ENCODE results near the gene GPC5. TPM values are rescaled to one million over a fixed set of nuclear protein-coding genes. Genes with fewer than 3 reads are reported as not detected.
"Not testable (repeated sequence)": the region's sequence is repeated elsewhere in the genome, so short reads cannot be mapped to it uniquely, and the experiment has no call there.

GPC5 gene
- not detected for polyA plus RNA-seq

DNA sequence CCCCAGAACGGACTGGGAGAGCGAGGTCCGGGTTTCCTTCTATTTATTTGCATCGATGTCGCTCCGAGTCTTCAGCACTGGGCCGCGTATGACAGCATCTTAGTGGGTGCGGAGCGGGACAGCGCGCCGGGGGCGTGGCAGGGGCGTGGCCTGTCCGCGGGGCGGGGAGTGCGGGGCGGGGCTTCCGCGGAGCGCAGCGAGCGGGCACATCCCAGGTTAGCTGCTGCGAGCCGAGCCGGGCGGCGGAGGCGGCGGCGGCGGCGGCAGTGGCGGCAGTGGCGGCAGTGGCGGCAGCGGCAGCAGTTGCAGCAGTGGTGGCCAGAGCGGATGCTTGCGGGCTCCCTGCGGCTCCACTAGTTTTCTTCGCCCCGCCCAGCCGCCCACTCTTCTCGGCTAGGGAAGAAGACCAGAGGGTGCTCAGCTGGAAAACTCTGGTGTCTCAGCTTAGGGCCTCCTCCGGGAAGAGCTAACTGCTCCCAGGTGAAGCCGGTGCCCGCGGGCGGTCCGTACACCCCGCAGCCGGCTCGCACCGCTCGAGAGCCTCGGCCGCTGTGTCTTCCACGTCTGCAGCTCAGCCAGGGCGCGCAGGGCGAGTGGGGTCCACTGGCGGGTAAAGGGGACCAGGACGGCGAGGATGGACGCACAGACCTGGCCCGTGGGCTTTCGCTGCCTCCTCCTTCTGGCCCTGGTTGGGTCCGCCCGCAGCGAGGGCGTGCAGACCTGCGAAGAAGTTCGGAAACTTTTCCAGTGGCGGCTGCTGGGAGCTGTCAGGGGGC lies at the start of gene GPC5:
Gene GPC5, plus strand, starts transcription at position 209 of the 776 bp plus-strand sequence.
- peaks cover 0 to 6% of the 10 kb centered on the region in 2 donors for H3K4me1 ChIP-seq (ENCODE audit: control insufficient read depth in 2 of 2, insufficient read depth in 2 of 2, low read length in 1 of 2)
- H3K27me3 ChIP-seq (ENCODE audit: control insufficient read depth in 1 of 2, insufficient read depth in 2 of 2, low read length in 2 of 2) = peaks cover 0 to 12% of the 10 kb centered on the region in 2 donors

DNA sequence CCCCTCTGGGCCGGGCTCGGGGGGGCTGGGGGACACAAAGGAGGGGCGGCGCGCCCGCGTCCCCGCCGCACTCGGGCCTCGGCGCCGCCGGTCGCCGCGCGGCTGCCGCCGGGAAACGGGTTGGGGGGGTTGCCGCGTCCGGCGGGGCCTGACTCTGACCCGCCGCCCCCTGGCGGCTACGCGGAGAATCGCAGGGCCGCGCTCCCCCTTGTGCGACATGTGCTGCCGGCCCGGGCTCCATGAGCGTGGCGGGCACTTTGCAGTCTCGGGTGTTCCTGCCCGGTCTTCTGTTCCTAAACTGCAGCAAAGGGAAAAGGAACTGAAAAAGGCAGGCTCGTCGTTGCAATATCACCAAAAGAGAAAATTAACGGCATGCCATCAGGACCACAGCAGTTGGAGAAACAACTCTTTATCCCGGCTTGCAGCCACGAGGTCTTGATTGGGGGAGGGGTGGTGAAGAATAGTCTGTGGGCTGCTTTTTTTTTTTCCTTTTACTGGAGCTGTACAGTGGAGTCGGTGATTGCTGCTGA lies 49.5 kb upstream of the GPC5 start:
- Histone ChIP-seq H3K27ac (ENCODE audit: low read depth in 2 of 2, low read length in 1 of 2) (peak overlapping the region; percentile 90 to 94), H3K4me3 (ENCODE audit: low read depth in 1 of 2, low read length in 2 of 2) (peak overlapping the region; percentile 78 to 87), H3K9me3 (ENCODE audit: control insufficient read depth in 2 of 2, insufficient read depth in 1 of 2, low read depth in 1 of 2, low read length in 1 of 2) (no peaks in the 10 kb centered on the region), H3K4me1 (ENCODE audit: control insufficient read depth in 2 of 2, insufficient read depth in 2 of 2, low read length in 1 of 2) (no peaks in the 10 kb centered on the region), H3K36me3 (ENCODE audit: control insufficient read depth in 2 of 2, insufficient read depth in 2 of 2, low read length in 1 of 2) (no peaks in the 10 kb centered on the region), H3K27me3 (ENCODE audit: control insufficient read depth in 1 of 2, insufficient read depth in 2 of 2, low read length in 2 of 2) (no peaks in the 10 kb centered on the region)
- 0% methylated on average over 34 to 46 of the region's 46 CpGs for WGBS, 2 donors

More for the DNA sequence above, at the start of gene GPC5:
- Histone ChIP-seq H3K4me3 (ENCODE audit: low read depth in 1 of 2, low read length in 2 of 2) (peak within 1 kb of the TSS; percentile 38 to 41), H3K27ac (ENCODE audit: low read depth in 2 of 2, low read length in 1 of 2) (no peak within 1 kb of the TSS), H3K36me3 (ENCODE audit: control insufficient read depth in 2 of 2, insufficient read depth in 2 of 2, low read length in 1 of 2) (no peaks in the 10 kb centered on the region), H3K9me3 (ENCODE audit: control insufficient read depth in 2 of 2, insufficient read depth in 1 of 2, low read depth in 1 of 2, low read length in 1 of 2) (no peaks in the 10 kb centered on the region)
- WGBS, 2 donors = 1% methylated on average over 54 to 76 of the region's 76 CpGs

DNA sequence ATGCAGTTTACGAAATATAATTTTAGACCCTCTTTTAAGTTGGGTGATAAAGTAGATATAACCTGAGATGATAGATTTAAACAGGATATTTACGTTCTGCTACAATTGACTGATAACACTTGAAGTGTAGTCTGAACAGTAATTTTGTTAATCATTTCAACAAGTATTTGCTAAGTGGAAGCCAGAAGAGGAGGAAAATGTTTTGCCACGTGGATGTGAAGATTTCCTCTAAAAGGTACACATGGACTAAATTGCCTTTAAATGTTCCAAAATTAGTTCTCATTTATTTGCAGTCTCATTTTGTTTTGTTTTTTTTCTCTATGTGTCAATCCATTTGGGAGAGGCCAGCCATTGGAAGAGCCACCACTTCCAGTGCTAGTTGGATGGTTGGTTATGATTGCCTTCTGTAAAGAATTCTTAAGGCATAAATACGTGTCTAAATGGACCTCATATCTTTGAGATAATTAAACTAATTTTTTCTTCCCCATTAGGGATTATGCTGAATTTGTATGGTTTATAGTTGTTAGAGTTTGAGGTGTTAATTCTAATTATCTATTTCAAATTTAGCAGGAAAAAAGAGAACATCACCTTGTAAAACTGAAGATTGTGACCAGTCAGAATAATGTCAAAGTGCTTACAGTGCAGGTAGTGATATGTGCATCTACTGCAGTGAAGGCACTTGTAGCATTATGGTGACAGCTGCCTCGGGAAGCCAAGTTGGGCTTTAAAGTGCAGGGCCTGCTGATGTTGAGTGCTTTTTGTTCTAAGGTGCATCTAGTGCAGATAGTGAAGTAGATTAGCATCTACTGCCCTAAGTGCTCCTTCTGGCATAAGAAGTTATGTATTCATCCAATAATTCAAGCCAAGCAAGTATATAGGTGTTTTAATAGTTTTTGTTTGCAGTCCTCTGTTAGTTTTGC lies 48.2 kb upstream of the GPC5 start:
- Histone ChIP-seq H3K9me3 (ENCODE audit: control insufficient read depth in 2 of 2, insufficient read depth in 1 of 2, low read depth in 1 of 2, low read length in 1 of 2) (no peaks in the 10 kb centered on the region), H3K4me3 (ENCODE audit: low read depth in 1 of 2, low read length in 2 of 2) (peak overlapping the region in 1 of 2 donors; percentile 87), H3K36me3 (ENCODE audit: control insufficient read depth in 2 of 2, insufficient read depth in 2 of 2, low read length in 1 of 2) (peaks cover 0 to 2% of the 10 kb centered on the region in 2 donors), H3K27ac (ENCODE audit: low read depth in 2 of 2, low read length in 1 of 2) (no peak overlapping the region), H3K4me1 (ENCODE audit: control insufficient read depth in 2 of 2, insufficient read depth in 2 of 2, low read length in 1 of 2) (no peaks in the 10 kb centered on the region), H3K27me3 (ENCODE audit: control insufficient read depth in 1 of 2, insufficient read depth in 2 of 2, low read length in 2 of 2) (no peaks in the 10 kb centered on the region)
- 39 to 45% methylated on average over 5 of the region's 5 CpGs for WGBS, 2 donors

DNA sequence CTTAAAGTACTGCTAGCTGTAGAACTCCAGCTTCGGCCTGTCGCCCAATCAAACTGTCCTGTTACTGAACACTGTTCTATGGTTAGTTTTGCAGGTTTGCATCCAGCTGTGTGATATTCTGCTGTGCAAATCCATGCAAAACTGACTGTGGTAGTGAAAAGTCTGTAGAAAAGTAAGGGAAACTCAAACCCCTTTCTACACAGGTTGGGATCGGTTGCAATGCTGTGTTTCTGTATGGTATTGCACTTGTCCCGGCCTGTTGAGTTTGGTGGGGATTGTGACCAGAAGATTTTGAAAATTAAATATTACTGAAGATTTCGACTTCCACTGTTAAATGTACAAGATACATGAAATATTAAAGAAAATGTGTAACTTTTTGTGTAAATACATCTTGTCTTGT lies 47.3 kb upstream of the GPC5 start:
- H3K27me3 ChIP-seq (ENCODE audit: control insufficient read depth in 1 of 2, insufficient read depth in 2 of 2, low read length in 2 of 2) = no peaks in the 10 kb centered on the region
- no peaks in the 10 kb centered on the region for H3K9me3 ChIP-seq (ENCODE audit: control insufficient read depth in 2 of 2, insufficient read depth in 1 of 2, low read depth in 1 of 2, low read length in 1 of 2)
- H3K36me3 ChIP-seq (ENCODE audit: control insufficient read depth in 2 of 2, insufficient read depth in 2 of 2, low read length in 1 of 2) = peaks cover 0 to 2% of the 10 kb centered on the region in 2 donors
- 80 to 84% methylated on average over 5 of the region's 5 CpGs for WGBS, 2 donors
- H3K27ac ChIP-seq (ENCODE audit: low read depth in 2 of 2, low read length in 1 of 2) = no peak overlapping the region
- no peak overlapping the region for H3K4me3 ChIP-seq (ENCODE audit: low read depth in 1 of 2, low read length in 2 of 2)
- H3K4me1 ChIP-seq (ENCODE audit: control insufficient read depth in 2 of 2, insufficient read depth in 2 of 2, low read length in 1 of 2) = no peaks in the 10 kb centered on the region

DNA sequence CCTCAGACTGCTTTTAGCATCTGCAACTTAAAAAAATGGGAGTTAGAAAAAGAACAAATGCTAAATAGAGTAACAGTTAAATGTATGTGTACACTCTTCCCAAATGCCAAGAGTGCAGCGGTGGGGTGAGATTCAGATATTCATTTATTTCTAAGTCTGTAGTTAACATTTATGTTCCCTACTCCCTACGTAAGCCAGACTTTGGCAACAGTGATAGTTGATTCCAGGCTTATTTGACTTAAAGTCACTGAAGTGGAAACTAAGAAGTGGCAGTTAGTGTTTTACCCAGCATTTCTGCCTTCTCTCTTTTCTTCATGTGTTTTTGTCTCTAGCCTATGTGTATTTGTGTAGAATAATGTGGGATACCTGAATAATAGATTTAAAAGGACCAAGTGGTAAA lies 46.4 kb upstream of the GPC5 start:
- WGBS, 2 donors = 76 to 79% methylated on average over 2 of the region's 2 CpGs
- Histone ChIP-seq H3K27me3 (ENCODE audit: control insufficient read depth in 1 of 2, insufficient read depth in 2 of 2, low read length in 2 of 2) (no peaks in the 10 kb centered on the region), H3K4me3 (ENCODE audit: low read depth in 1 of 2, low read length in 2 of 2) (no peak overlapping the region), H3K9me3 (ENCODE audit: control insufficient read depth in 2 of 2, insufficient read depth in 1 of 2, low read depth in 1 of 2, low read length in 1 of 2) (no peaks in the 10 kb centered on the region), H3K27ac (ENCODE audit: low read depth in 2 of 2, low read length in 1 of 2) (no peak overlapping the region), H3K36me3 (ENCODE audit: control insufficient read depth in 2 of 2, insufficient read depth in 2 of 2, low read length in 1 of 2) (peaks cover 0 to 8% of the 10 kb centered on the region in 2 donors), H3K4me1 (ENCODE audit: control insufficient read depth in 2 of 2, insufficient read depth in 2 of 2, low read length in 1 of 2) (no peaks in the 10 kb centered on the region)

DNA sequence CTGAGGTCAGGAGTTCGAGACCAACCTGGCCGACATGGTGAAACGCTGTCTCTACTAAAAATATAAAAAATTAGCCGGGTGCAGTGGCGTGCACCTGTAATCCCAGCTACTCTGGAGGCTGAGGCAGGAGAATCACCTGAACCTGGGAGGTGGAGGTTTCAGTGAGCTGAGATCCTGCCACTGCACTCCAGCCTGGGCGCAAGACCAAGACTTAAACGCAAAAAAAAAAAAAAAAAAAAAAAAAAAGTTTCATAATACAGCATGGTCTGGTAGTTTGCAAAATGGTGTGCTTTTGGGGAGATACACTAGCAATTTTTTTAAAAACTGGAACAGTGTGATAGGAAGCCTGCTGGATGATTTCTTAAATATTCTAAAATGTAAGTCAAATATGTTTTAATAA lies 45.5 kb upstream of the GPC5 start:
- WGBS, 2 donors = 83 to 89% methylated on average over 7 of the region's 7 CpGs
- not testable (repeated sequence) for H3K4me3 ChIP-seq (ENCODE audit: low read depth in 1 of 2, low read length in 2 of 2); H3K27me3 ChIP-seq (ENCODE audit: control insufficient read depth in 1 of 2, insufficient read depth in 2 of 2, low read length in 2 of 2); H3K4me1 ChIP-seq (ENCODE audit: control insufficient read depth in 2 of 2, insufficient read depth in 2 of 2, low read length in 1 of 2); H3K9me3 ChIP-seq (ENCODE audit: control insufficient read depth in 2 of 2, insufficient read depth in 1 of 2, low read depth in 1 of 2, low read length in 1 of 2); H3K27ac ChIP-seq (ENCODE audit: low read depth in 2 of 2, low read length in 1 of 2); H3K36me3 ChIP-seq (ENCODE audit: control insufficient read depth in 2 of 2, insufficient read depth in 2 of 2, low read length in 1 of 2)

DNA sequence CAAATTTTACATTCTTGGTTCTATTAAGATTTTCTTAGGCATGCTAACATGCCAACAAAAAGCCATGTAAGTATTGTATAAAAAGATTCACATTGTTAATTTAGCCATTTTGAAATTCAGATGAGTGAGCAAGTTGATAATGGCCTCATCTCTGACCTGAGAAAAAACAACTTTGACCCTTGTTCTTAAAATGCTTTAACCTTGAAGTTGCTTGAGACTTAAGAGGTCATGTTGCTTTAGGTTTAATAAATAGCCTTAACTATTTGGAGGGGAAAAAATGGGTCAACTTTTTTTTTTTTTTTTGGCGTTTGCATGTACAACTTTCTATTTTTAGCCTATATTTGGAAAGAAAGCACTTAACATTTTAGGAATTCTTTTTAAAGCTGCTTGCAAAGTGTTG lies 44.9 kb upstream of the GPC5 start:
- 32 to 39% methylated on average over 1 of the region's 1 CpG for WGBS, 2 donors
- peaks cover 0 to 8% of the 10 kb centered on the region in 2 donors for H3K36me3 ChIP-seq (ENCODE audit: control insufficient read depth in 2 of 2, insufficient read depth in 2 of 2, low read length in 1 of 2)

DNA sequence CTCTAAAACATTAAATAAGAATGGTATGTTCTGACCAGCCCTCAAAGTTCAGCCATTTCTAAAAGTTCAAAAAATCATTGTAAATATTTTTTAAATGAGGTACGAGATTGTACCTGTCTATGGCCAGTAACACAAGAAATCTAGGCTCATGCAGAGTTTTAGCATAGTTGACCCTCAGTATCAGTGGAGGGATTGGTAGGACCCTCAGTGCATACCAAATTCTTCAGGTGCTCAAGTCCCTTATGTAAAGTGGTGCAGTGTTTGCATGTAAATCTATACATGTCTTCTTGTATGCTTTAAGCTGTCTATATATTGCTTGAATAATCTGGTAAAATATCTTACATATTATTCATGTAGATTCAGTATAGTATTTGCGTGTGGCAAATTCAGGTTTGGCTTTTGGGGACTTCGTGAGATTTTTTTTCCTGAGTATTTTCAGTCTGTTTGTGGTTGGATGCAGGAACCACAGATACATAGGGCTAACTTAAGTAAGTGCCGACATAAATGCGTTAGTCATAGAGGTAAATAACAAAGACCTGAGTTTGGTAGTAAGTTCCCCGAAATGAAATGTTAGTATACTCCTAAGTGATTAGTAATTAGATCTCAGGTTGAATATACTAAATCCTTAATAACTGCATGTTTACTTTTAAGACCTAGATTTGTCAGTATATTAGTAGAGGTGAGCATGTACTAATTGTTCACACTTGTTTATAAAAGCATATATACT lies 43.2 kb upstream of the GPC5 start:
- Histone ChIP-seq H3K27ac (ENCODE audit: low read depth in 2 of 2, low read length in 1 of 2) (no peak overlapping the region), H3K36me3 (ENCODE audit: control insufficient read depth in 2 of 2, insufficient read depth in 2 of 2, low read length in 1 of 2) (peaks cover 0 to 8% of the 10 kb centered on the region in 2 donors)
- WGBS, 2 donors = 93% methylated on average over 6 of the region's 6 CpGs

More for the DNA sequence above, 44.9 kb upstream of the GPC5 start:
- H3K27ac ChIP-seq (ENCODE audit: low read depth in 2 of 2, low read length in 1 of 2) = no peak overlapping the region
- H3K27me3 ChIP-seq (ENCODE audit: control insufficient read depth in 1 of 2, insufficient read depth in 2 of 2, low read length in 2 of 2) = no peaks in the 10 kb centered on the region
- no peaks in the 10 kb centered on the region for H3K4me1 ChIP-seq (ENCODE audit: control insufficient read depth in 2 of 2, insufficient read depth in 2 of 2, low read length in 1 of 2)
- no peaks in the 10 kb centered on the region for H3K9me3 ChIP-seq (ENCODE audit: control insufficient read depth in 2 of 2, insufficient read depth in 1 of 2, low read depth in 1 of 2, low read length in 1 of 2)
- H3K4me3 ChIP-seq (ENCODE audit: low read depth in 1 of 2, low read length in 2 of 2) = no peak overlapping the region

More for the DNA sequence above, 43.2 kb upstream of the GPC5 start:
- Histone ChIP-seq H3K4me1 (ENCODE audit: control insufficient read depth in 2 of 2, insufficient read depth in 2 of 2, low read length in 1 of 2) (no peaks in the 10 kb centered on the region), H3K9me3 (ENCODE audit: control insufficient read depth in 2 of 2, insufficient read depth in 1 of 2, low read depth in 1 of 2, low read length in 1 of 2) (no peaks in the 10 kb centered on the region), H3K4me3 (ENCODE audit: low read depth in 1 of 2, low read length in 2 of 2) (no peak overlapping the region), H3K27me3 (ENCODE audit: control insufficient read depth in 1 of 2, insufficient read depth in 2 of 2, low read length in 2 of 2) (no peaks in the 10 kb centered on the region)

All from esophagus (tissue), 2 donors.